Stimulated activated memory B cell treated with anti-CD40 and anti-IgM and Interleukin-4, amounts not matched to agents 10 μg/mL and 1 μg/mL and 100 μg/mL, for 72 hours (primary cell): ENCODE data around the gene CACNA1C.
A peak's percentile ranks its signal among the peaks of the same experiment; 100 is the strongest.
"Not testable (repeated sequence)": the region's sequence is repeated elsewhere in the genome, so short reads cannot be mapped to it uniquely, and the experiment has no call there.

Source experiments
- ATAC-seq: fragments of 150-1000 bp; cut with Tn5 transposase; 2 replicates; pipeline ENCODE4 v1.10.0; 2021
- H3K27ac Mint-ChIP-seq: one replicate; pipeline ENCODE4 v1.8.0; 2022; ENCODE audit warnings: mild to moderate bottlenecking, mixed read lengths
- H3K27me3 Mint-ChIP-seq: one replicate; pipeline ENCODE4 v1.8.0; 2022; ENCODE audit warnings: mixed read lengths
- H3K36me3 Mint-ChIP-seq: one replicate; pipeline ENCODE4 v1.8.0; 2022; ENCODE audit warnings: mixed read lengths
- H3K4me1 Mint-ChIP-seq: one replicate; pipeline ENCODE4 v1.8.0; 2022; ENCODE audit warnings: mixed read lengths
- H3K4me3 Mint-ChIP-seq: one replicate; pipeline ENCODE4 v1.8.0; 2022; ENCODE audit warnings: mild to moderate bottlenecking, moderate library complexity, mixed read lengths
- H3K9me3 Mint-ChIP-seq: one replicate; pipeline ENCODE4 v1.8.0; 2022; ENCODE audit warnings: mixed read lengths

CACNA1C gene

DNA sequence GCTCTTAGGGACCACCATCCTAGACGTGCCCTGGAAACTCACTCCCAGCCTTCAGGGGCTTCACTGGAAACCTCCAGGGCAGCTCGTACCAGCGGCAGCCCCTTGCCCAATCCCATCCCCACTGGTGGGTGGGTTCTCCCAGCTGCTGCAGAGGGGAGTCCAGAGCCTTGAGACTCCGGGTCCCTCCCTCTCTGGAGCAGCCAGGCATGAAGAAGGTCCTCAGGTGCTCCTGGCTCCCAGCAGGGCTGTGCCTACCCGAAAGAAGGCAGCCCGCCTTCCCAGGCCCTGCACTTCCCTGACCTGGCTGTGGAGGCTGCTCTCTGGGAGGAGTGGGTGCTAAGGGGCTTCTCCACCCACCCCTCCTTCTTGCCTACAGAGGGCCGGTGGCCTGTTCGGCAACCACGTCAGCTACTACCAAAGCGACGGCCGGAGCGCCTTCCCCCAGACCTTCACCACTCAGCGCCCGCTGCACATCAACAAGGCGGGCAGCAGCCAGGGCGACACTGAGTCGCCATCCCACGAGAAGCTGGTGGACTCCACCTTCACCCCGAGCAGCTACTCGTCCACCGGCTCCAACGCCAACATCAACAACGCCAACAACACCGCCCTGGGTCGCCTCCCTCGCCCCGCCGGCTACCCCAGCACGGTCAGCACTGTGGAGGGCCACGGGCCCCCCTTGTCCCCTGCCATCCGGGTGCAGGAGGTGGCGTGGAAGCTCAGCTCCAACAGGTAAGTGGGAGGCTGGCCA, 626.5 kb downstream of the CACNA1C start:
- ATAC-seq, result peak; percentile 2
- Mint-ChIP-seq H3K9me3 (peaks cover 2% of the 10 kb centered on the region), H3K27me3 (no peaks in the 10 kb centered on the region), H3K27ac (no peak overlapping the region), H3K36me3 (no peaks in the 10 kb centered on the region), H3K4me3 (no peak overlapping the region), H3K4me1 (peaks cover 13% of the 10 kb centered on the region)

GRCh38 chr12:2679816-2680675, 627.3 kb downstream of the CACNA1C start:
- no peak overlapping the region for H3K27ac Mint-ChIP-seq
- no peaks in the 10 kb centered on the region for H3K36me3 Mint-ChIP-seq
- H3K27me3 Mint-ChIP-seq, result no peaks in the 10 kb centered on the region
- H3K9me3 Mint-ChIP-seq, result peaks cover 2% of the 10 kb centered on the region
- H3K4me1 Mint-ChIP-seq, result peaks cover 16% of the 10 kb centered on the region
- peak; percentile 3 for ATAC-seq
- no peak overlapping the region for H3K4me3 Mint-ChIP-seq

- no peaks in the 10 kb centered on the region for H3K36me3 Mint-ChIP-seq
- H3K4me3 Mint-ChIP-seq, result no peak overlapping the region
- peaks cover 2% of the 10 kb centered on the region for H3K9me3 Mint-ChIP-seq
- peaks cover 16% of the 10 kb centered on the region for H3K4me1 Mint-ChIP-seq
- H3K27me3 Mint-ChIP-seq, result no peaks in the 10 kb centered on the region
- no peak for ATAC-seq
- H3K27ac Mint-ChIP-seq, result no peak overlapping the region
Measured at GRCh38 chr12:2680676-2681039, 627.9 kb downstream of the CACNA1C start.

- peaks cover 2% of the 10 kb centered on the region for H3K9me3 Mint-ChIP-seq
Measured at GRCh38 chr12:2681450-2682205, 628.8 kb downstream of the CACNA1C start.

DNA sequence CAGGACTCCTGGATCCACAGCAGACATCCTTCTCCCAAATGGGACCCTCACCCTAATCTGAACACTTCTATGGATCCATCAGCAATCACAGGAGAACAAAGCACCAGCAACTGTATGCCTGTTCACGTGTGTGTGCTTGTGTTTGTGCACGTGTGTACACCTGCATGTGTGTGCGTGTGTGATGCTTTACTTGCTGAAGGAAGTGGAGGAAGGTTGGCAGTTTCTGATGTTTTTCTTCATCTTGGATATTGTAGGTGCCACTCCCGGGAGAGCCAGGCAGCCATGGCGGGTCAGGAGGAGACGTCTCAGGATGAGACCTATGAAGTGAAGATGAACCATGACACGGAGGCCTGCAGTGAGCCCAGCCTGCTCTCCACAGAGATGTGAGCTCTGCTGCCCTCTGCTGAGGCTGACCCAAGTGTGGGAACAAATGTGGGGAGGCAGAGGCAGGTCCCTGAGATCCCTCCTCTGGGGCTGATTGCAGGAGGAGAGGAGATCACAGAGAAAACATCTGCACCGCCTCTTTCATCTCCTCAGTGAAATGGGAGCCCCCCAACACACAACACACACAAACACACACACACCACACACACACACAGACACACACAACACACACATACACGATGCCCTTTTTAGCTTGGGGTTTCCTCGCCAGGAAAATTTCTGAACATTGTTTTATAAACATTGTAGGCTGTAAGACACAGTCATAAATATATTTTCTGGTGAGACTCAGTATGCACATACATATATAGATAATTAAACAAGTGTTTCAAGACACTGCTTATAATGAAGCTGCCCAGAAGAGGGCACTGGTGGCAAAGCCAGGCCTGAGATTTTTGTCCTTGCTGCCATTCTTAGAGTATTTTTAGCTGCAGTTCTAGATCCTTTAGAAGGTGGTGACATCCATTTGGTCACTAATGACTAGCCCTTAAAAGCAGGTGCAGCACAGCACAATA, 629.8 kb downstream of the CACNA1C start:
- Mint-ChIP-seq H3K4me1 (peaks cover 16% of the 10 kb centered on the region), H3K4me3 (no peak overlapping the region), H3K36me3 (no peaks in the 10 kb centered on the region), H3K9me3 (peaks cover 2% of the 10 kb centered on the region), H3K27ac (peak overlapping the region; percentile 66), H3K27me3 (no peaks in the 10 kb centered on the region)
- no peak for ATAC-seq

More at GRCh38 chr12:2681450-2682205, 628.8 kb downstream of the CACNA1C start:
- H3K4me1 Mint-ChIP-seq, result peaks cover 16% of the 10 kb centered on the region
- no peaks in the 10 kb centered on the region for H3K36me3 Mint-ChIP-seq
- no peak for ATAC-seq
- no peak overlapping the region for H3K27ac Mint-ChIP-seq
- H3K4me3 Mint-ChIP-seq, result no peak overlapping the region
- no peaks in the 10 kb centered on the region for H3K27me3 Mint-ChIP-seq

DNA sequence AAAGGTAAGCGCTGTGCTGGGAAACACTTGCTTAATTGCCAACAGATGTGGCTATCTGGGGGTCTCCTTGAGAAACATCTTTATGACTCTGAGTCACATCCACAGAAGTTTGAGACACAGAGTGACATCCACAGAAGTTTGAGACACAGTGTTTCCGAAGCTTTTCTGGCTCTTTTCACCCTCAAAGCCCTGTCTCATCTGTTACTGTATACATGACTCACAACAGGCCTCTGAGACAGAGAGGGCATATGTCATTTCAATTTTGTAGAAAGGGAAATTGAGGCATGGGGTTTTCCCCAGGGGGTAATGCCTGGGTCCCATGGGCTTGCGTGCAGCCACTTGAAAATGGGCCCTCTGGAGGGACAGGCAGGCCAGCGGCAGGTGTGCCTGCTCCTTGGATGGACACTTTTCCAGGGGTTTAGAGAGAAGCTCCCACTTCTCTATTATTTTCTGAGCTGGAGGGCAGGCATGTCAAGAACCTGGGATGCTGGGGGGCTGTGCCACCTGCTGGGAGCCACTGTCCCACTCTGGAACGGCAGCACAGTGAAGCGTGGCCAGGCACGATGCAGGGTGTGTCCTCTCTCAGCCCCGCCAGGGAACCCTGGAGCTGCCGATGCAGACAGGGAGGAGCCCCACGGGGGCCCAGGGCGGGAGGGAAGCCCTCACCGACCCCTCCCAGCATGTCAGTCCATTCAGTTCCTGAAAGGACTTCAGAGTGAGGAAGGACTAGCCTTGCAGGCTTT, 630.7 kb downstream of the CACNA1C start:
- H3K27ac Mint-ChIP-seq, result no peak overlapping the region
- no peak overlapping the region for H3K4me3 Mint-ChIP-seq
- no peak for ATAC-seq
- no peaks in the 10 kb centered on the region for H3K27me3 Mint-ChIP-seq
- no peaks in the 10 kb centered on the region for H3K36me3 Mint-ChIP-seq
- peaks cover 16% of the 10 kb centered on the region for H3K4me1 Mint-ChIP-seq
- peaks cover 2% of the 10 kb centered on the region for H3K9me3 Mint-ChIP-seq

DNA sequence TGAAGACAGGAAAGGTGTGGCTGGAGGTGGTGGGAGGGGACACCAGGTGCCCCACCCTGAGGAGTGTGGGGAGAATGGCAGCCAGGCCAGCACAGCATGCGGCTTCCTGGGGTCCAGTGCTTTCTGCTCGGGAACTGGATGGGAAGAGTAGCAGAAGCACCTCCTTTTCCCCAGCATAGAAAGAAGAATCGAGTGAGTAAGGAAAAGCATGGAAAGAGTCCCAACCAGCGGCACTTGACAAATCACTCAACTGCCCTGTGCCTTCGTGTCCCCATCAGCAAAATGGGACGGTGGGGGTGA, 631.2 kb downstream of the CACNA1C start:
- not testable (repeated sequence) for H3K4me3 Mint-ChIP-seq, H3K36me3 Mint-ChIP-seq, H3K9me3 Mint-ChIP-seq, H3K27me3 Mint-ChIP-seq, H3K27ac Mint-ChIP-seq, ATAC-seq
- peaks cover 16% of the 10 kb centered on the region for H3K4me1 Mint-ChIP-seq

- not testable (repeated sequence) for H3K9me3 Mint-ChIP-seq
- peaks cover 16% of the 10 kb centered on the region for H3K27me3 Mint-ChIP-seq
Measured at GRCh38 chr12:2685620-2686279, 633.0 kb downstream of the CACNA1C start.

GRCh38 chr12:2686280-2686646, 633.5 kb downstream of the CACNA1C start:
- H3K9me3 Mint-ChIP-seq, result peaks cover 2% of the 10 kb centered on the region
- H3K27ac Mint-ChIP-seq, result no peak overlapping the region
- no peaks in the 10 kb centered on the region for H3K36me3 Mint-ChIP-seq
- H3K27me3 Mint-ChIP-seq, result peaks cover 20% of the 10 kb centered on the region
- ATAC-seq, result no peak
- peaks cover 24% of the 10 kb centered on the region for H3K4me1 Mint-ChIP-seq
- H3K4me3 Mint-ChIP-seq, result no peak overlapping the region

More at GRCh38 chr12:2685620-2686279, 633.0 kb downstream of the CACNA1C start:
- H3K4me3 Mint-ChIP-seq, H3K27ac Mint-ChIP-seq, H3K36me3 Mint-ChIP-seq, ATAC-seq: not testable (repeated sequence)
- H3K4me1 Mint-ChIP-seq, result peaks cover 21% of the 10 kb centered on the region

- no peak for ATAC-seq
- Mint-ChIP-seq H3K4me1 (peaks cover 29% of the 10 kb centered on the region), H3K4me3 (no peak overlapping the region), H3K9me3 (peaks cover 2% of the 10 kb centered on the region), H3K27ac (no peak overlapping the region), H3K36me3 (no peaks in the 10 kb centered on the region), H3K27me3 (peaks cover 24% of the 10 kb centered on the region)
Measured at GRCh38 chr12:2687058-2687457, 634.3 kb downstream of the CACNA1C start.

DNA sequence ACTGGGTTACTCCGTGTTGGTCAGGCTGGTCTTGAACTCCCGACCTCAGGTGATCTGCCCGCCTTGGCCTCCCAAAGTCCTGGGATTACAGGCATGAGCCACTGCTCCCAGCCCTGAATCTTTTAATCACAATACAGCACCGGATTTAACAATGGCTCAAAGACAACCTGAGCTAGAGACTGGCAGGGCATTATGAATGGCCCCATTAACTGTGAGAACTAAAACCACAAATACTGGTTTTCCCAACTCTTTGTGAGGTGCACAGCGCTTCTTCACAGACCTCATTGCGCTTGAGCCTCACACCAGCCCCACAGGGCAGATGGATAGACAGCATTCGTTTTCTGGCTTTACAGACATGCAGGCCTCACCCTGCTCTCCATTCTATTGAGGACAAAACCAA, 634.9 kb downstream of the CACNA1C start:
- Mint-ChIP-seq H3K4me1 (peaks cover 30% of the 10 kb centered on the region), H3K9me3 (peaks cover 1% of the 10 kb centered on the region), H3K36me3 (no peaks in the 10 kb centered on the region), H3K4me3 (no peak overlapping the region), H3K27ac (no peak overlapping the region), H3K27me3 (peaks cover 29% of the 10 kb centered on the region)
- no peak for ATAC-seq

DNA sequence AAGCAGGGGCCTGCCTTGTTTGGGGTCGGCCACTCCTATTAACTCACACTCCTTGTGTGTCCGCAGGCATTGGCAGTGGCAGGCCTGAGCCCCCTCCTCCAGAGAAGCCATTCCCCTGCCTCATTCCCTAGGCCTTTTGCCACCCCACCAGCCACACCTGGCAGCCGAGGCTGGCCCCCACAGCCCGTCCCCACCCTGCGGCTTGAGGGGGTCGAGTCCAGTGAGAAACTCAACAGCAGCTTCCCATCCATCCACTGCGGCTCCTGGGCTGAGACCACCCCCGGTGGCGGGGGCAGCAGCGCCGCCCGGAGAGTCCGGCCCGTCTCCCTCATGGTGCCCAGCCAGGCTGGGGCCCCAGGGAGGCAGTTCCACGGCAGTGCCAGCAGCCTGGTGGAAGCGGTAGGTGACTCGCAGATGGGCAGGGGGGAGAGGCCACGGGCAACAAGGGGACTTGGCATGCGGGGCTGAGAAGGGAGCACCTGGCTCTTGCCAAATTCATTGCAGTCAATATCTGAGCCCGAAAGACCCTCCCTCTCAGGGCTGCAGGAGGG, 635.7 kb downstream of the CACNA1C start:
- H3K4me3 Mint-ChIP-seq, result no peak overlapping the region
- no peak for ATAC-seq
- H3K9me3 Mint-ChIP-seq, result no peaks in the 10 kb centered on the region
- peaks cover 36% of the 10 kb centered on the region for H3K27me3 Mint-ChIP-seq
- H3K36me3 Mint-ChIP-seq, result no peaks in the 10 kb centered on the region
- no peak overlapping the region for H3K27ac Mint-ChIP-seq
- H3K4me1 Mint-ChIP-seq, result peaks cover 27% of the 10 kb centered on the region

DNA sequence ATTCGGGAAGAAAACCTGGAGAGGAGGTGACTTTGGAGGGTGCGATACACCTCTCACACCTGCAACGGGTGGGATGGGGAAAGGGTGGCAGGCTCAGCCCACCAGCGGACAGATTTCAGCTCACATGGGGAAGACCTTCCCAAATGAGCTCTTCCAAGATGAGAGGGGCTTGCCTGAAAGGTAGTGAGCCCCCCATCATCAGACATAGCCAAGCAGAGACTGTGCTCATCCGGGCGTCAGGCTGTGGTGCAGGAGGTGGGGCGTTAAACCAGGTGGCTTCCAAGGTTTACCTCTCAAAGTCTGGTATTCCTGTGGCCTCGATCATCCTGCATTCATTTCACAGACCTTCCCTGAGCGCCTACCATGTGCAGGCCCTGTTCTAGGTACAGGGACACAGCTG, 636.6 kb downstream of the CACNA1C start:
- H3K9me3 Mint-ChIP-seq, result no peaks in the 10 kb centered on the region
- ATAC-seq, result no peak
- peak overlapping the region; percentile 7 for H3K4me3 Mint-ChIP-seq
- peaks cover 19% of the 10 kb centered on the region for H3K4me1 Mint-ChIP-seq
- H3K27me3 Mint-ChIP-seq, result peaks cover 46% of the 10 kb centered on the region
- no peaks in the 10 kb centered on the region for H3K36me3 Mint-ChIP-seq
- H3K27ac Mint-ChIP-seq, result no peak overlapping the region
